ENCODE data around the gene RIMBP2. TPM values are rescaled to one million over a fixed set of nuclear protein-coding genes. Genes with fewer than 3 reads are reported as not detected.

Gene RIMBP2
- total RNA-seq, 1 donor from 2014 or later = 0.99 TPM

DNA sequence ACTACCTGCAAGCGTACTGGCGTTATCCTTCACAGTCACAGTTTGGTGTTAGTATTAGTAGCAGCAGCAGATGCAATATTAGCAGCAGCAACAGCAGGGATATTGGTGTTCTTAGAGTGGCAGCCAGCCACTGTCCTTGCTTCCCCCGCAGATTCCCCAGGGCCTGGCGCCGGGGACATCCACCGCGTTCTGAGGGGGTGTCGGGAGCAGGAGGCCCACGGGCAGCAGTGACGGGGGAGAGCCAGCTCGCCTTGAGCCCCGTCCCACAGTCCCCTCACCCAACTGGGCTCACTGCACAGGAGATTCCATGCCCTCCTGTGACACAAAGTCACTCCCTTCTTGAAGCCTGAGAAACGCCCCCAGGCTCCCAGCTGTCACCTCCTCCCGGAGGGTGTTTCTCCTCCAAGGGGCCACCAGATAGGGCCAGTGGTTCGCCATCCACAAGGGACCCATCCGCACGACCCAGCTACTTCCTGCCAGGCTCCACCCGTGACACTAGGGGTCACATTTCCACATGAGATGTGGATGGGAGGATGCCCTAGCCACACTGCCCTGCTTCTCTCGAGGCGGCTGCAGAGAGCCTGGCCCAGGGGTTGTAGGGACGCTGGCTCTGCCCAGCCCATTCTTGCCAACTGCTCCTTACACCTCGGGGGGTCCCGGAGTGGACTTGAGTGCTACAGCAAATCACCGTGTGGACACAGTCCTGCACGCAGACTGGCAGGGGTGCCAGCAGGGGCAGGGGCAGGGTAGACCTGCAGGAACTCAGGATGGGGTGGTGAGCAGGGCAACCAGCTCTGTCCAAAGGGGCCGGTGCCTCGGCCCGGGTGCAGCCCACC is 255.3 kb downstream of the RIMBP2 start:
- Histone ChIP-seq H3K79me2 (ENCODE audit: low read depth) (no peaks in the 10 kb centered on the region), H3F3A (ENCODE audit: low read depth) (no peaks in the 10 kb centered on the region), H2AFZ (replicated peaks) (no peak overlapping the region), H3K4me3 (no peak overlapping the region), H3K4me2 (no peak overlapping the region), H3K9ac (no peak overlapping the region), H3K9me3 (ENCODE audit: low read depth) (no peaks in the 10 kb centered on the region), H3K27me3 (no peaks in the 10 kb centered on the region), H3K27ac (no peak overlapping the region), H3K4me1 (peaks cover 4% of the 10 kb centered on the region), H4K20me1 (ENCODE audit: low read depth) (peaks cover 5% of the 10 kb centered on the region), H3K36me3 (no peaks in the 10 kb centered on the region)
- Mint-ChIP-seq H3K27me3 (ENCODE audit: insufficient read depth, low read depth) (peaks cover 5% of the 10 kb centered on the region), H3K4me1 (peaks cover 14% of the 10 kb centered on the region), H3K27ac (no peak overlapping the region), H3K4me3 (no peak overlapping the region), H3K36me3 (no peaks in the 10 kb centered on the region), H3K9me3 (no peaks in the 10 kb centered on the region)
- no peak for DNase-seq (ENCODE audit: low spot score)
- no peak for TF ChIP-seq CTCF (IDR thresholded peaks at IDR 0.05)
- TF ChIP-seq EZH2 (IDR thresholded peaks at IDR 0.05) = no peak
- no peak for TF ChIP-seq EZH2phosphoT487 (IDR thresholded peaks at IDR 0.05)

DNA sequence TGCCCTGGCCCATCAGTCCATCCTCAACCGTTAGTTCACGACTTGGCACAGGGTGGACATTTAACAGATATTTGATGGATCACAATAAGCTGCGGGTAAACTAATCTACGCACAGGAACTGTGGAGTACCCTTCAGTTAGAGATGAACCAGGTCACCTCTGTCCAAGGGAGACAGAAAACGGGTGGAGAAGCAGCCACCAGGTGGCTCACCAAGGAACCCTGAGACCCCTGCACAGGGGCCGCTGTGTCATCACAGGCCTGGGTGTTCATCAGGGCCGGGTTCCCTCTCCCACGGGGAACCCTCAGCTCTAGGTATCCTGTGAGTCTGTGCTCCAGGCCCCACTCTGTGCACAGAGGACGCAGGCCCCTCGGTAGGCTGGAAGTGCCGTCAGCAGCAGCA is 256.2 kb downstream of the RIMBP2 start:
- H3K4me1 ChIP-seq = peaks cover 4% of the 10 kb centered on the region
- no peaks in the 10 kb centered on the region for H3K27me3 ChIP-seq
- H3F3A ChIP-seq (ENCODE audit: low read depth) = no peaks in the 10 kb centered on the region
- H3K9ac ChIP-seq = no peak overlapping the region
- H3K79me2 ChIP-seq (ENCODE audit: low read depth) = no peaks in the 10 kb centered on the region
- peaks cover 5% of the 10 kb centered on the region for H4K20me1 ChIP-seq (ENCODE audit: low read depth)
- no peaks in the 10 kb centered on the region for H3K9me3 ChIP-seq (ENCODE audit: low read depth)
- no peak overlapping the region for H3K27ac ChIP-seq
- no peaks in the 10 kb centered on the region for H3K36me3 ChIP-seq
- H3K4me2 ChIP-seq = no peak overlapping the region
- H3K4me1 Mint-ChIP-seq = peaks cover 14% of the 10 kb centered on the region
- no peak overlapping the region for H3K4me3 Mint-ChIP-seq
- H3K36me3 Mint-ChIP-seq = no peaks in the 10 kb centered on the region
- no peaks in the 10 kb centered on the region for H3K9me3 Mint-ChIP-seq
- no peak for DNase-seq (ENCODE audit: low spot score)
- H2AFZ ChIP-seq (replicated peaks) = no peak overlapping the region
- no peak overlapping the region for H3K27ac Mint-ChIP-seq
- TF ChIP-seq EZH2phosphoT487 (IDR thresholded peaks at IDR 0.05) = no peak
- no peak for TF ChIP-seq CTCF (IDR thresholded peaks at IDR 0.05)
- no peak for TF ChIP-seq EZH2 (IDR thresholded peaks at IDR 0.05)
- H3K4me3 ChIP-seq = no peak overlapping the region
- H3K27me3 Mint-ChIP-seq (ENCODE audit: insufficient read depth, low read depth) = peaks cover 6% of the 10 kb centered on the region

DNA sequence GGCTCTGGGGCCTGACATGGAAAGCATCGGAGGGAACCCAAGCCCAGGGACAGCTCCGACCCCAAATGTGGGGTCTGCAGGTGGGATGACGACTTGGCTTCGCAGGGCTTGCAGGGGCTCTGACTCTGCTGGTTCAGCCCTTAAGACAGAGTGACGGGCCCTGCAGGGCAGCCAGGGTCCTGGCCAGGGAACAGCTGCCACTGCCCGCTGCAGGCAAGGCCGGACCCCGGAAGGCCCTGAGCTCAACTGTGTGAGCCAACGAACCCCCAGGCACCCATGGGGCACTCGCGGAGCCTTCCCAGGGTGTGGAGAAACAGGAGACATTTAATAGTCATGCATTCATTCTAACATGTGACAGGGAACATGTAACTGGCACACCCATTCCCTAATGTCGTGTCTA is 257.8 kb downstream of the RIMBP2 start:
- Mint-ChIP-seq H3K4me1 (peaks cover 14% of the 10 kb centered on the region), H3K4me3 (no peak overlapping the region), H3K9me3 (no peaks in the 10 kb centered on the region), H3K27ac (no peak overlapping the region), H3K36me3 (no peaks in the 10 kb centered on the region), H3K27me3 (ENCODE audit: insufficient read depth, low read depth) (peaks cover 8% of the 10 kb centered on the region)
- Histone ChIP-seq H3K9me3 (ENCODE audit: low read depth) (no peaks in the 10 kb centered on the region), H2AFZ (replicated peaks) (no peak overlapping the region), H3K9ac (no peak overlapping the region), H4K20me1 (ENCODE audit: low read depth) (peaks cover 5% of the 10 kb centered on the region), H3K79me2 (ENCODE audit: low read depth) (no peaks in the 10 kb centered on the region), H3K27ac (no peak overlapping the region), H3K4me2 (no peak overlapping the region), H3K27me3 (no peaks in the 10 kb centered on the region), H3K4me1 (peaks cover 4% of the 10 kb centered on the region), H3F3A (ENCODE audit: low read depth) (no peaks in the 10 kb centered on the region), H3K4me3 (no peak overlapping the region), H3K36me3 (no peaks in the 10 kb centered on the region)
- no peak for TF ChIP-seq EZH2 (IDR thresholded peaks at IDR 0.05)
- no peak for TF ChIP-seq CTCF (IDR thresholded peaks at IDR 0.05)
- no peak for TF ChIP-seq EZH2phosphoT487 (IDR thresholded peaks at IDR 0.05)
- DNase-seq (ENCODE audit: low spot score) = no peak
